HG03064 (cell line): Measurements from ENCODE around the gene APIP.

Experiments used
- ATAC-seq: cut with Tn5 transposase; IDR thresholded peaks from one replicate; pipeline ENCODE4 v1.9.1; 2021; ENCODE audit warnings: low read depth; ENCODE audit not compliant: unreplicated experiment

The APIP gene

DNA sequence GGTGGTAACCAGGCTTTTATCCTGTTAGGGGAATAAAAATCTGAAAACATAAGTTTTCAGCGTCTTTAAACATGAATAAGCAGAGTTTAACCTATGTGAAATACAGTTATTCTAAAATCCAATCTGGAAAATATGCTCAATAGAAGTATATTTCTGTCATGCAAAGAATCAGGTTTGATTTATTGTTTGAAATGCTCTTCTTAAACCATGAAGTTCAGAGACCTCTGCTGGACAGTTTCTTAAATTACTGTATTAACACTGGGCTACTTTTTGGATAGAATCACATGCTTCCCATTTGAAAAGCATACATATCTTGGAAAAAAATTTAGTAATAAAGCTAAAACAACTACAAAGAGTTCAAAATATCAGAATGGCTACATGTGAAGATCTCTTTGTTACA, 25.4 kb downstream of the APIP start:
- no peak for ATAC-seq

DNA sequence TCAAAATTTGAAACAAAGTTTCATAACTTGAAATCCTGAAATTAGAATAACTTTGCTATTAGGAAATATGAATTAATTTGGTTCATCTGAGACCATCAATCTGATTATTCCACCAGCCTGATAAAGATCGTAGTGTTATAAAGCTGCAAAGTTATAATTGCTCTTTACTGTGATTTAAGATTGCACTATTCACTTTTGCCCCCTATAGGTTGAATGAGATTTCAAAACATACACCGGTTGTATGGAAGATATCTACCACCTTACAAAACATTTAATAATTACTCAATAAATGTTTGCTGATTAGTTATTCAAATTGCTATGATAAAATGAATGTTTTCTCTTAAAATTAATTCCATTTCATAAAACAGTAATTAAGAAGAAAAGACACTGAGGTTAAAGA, 26.1 kb downstream of the APIP start:
- no peak for ATAC-seq

DNA sequence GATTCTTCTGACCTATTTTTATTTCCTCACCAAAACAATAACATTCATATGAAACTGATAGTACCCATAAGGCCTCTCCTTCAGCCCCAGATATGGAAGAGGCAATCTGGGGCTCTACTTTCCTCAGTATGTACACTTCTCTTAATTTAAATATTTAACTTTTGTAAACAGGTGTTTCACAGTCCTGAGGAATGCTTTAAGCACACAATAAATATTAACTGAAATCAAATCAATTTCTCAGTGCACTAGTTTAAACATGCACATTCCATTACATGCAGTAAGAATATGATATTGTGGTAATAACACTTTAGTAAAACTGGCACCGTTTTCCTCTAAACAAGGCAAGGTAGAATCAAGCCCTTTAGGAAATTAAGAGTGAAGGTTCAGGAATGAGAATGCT, 28.9 kb downstream of the APIP start:
- no peak for ATAC-seq

DNA sequence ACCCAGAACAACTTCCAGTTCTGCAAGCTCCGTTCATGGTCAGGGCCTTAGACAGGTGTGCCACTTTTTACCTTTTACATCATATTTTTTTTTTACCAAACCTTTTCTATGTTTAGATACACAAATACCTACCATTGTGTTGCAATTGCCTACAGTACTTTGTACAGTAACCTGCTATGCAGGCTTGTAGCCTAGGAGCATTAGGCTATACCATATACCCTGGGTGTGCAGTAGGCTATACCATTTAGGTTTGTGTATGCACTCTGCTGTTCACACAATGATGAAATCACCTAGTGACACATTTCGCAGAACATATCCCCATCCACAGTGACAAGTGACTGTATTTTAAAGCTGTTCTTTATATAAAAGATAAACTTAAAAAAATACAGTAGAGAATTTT, 29.6 kb downstream of the APIP start:
- no peak for ATAC-seq

DNA sequence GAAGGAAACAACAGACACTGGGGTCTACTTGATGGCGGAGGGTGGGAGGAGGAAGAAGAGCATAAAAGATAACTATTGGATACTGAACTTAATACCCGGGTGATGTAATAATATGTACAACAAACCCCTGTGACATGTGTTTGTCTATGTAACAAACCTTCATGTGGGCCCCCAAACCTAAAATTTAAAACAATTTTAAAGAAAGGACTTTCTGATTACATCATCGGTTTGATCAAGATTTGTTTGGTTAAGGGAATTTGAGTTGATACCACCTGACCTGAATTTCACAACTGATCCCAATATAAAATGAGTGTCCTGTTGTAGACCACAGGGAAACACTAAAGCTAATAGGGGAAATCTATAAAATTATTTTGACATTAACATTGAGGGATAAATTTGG, 34.3 kb downstream of the APIP start:
- no peak for ATAC-seq

DNA sequence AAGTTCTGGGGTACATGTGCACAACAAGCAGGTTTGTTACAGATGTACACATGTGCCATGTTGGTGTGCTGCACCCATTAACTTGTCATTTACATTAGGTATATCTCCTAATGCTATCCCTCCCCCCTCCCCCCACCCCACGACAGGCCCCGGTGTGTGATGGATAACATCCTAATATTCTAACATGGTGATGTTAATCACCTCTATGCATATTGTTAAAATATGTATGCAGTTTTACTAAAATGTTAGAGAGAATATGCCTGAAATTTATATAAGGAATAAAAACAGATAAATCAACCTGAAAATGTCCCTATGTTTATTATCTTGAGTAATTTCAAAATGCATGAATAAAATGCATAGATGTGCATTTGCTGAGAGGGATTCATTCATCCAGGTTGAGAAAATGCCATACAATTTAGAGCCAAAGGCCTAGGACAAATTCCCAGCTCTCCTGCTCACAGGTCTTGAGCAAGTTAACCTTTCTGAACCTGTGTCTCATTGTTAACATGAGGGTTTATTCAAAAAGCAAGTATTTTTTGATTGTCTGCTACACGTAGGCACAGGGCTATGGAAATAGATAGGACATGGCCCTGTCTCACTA, 38.7 kb downstream of the APIP start:
- no peak for ATAC-seq

DNA sequence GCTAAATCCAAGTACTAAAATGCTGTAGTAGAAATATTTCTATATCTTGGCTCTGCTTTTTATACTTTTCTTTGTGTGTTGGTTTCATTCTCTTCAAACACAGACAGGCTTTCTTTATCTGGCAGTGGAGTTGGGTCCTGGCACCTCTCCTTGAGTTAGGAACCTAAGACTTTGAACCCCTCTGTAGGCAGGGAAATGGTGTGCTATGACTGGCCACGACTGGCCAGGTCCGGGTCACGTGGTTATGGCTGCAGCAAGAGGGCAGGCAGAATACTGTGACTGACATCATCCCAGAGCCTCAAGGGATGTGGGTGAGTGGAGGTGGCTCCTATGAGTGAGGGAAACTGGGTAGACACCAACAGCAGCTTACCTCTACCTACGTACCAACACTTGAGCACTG, 42.0 kb downstream of the APIP start:
- no peak for ATAC-seq

DNA sequence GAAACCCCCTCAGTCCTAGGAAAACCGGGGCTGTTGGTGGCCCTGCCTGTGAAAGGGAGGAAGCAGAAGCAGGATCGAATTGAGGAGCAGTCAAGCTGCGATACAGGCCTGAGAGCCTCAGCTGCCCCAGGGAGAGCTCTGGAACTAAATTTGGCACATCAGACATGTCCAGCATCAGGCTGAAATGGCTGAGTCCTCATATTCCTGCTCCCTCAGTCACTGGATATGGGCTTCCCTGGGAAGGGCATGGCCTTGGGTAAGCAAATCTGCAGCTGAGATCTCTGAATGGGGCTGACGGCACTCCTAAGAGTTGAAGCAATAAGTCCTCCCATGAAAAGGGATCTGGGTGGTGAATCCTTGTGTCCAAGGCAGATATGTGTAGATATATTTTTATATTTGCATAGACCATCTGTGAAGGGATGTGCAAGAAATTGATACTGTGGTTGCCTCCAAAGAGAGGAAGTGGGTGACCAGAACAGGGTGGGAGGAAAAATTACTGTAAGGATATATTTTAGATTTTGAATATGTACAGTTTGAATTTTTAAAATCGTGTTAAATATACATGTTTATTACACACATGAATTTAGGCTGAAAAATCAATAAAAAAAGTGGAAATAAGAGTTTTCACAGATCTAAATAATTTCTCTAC, 45.5 kb downstream of the APIP start:
- no peak for ATAC-seq

DNA sequence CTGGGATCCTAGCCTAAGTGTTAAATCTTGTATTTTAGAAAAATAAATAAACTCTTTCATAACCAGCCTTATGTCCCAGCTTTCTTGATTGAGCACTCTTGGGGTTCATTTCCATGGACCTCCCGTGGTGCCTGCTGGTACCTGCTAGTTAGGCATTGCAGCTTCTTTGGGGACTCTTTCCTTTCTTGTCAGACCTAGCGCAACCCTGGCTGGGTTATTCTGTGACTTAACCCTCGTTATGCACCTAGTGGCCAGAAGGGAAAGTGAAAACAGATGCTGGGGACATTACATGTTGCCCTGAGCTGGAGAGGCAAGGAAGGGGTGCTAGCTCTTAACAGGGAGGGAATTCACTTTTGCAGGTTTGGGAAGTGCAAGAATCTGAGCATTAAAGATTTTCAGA, 46.8 kb downstream of the APIP start:
- no peak for ATAC-seq

DNA sequence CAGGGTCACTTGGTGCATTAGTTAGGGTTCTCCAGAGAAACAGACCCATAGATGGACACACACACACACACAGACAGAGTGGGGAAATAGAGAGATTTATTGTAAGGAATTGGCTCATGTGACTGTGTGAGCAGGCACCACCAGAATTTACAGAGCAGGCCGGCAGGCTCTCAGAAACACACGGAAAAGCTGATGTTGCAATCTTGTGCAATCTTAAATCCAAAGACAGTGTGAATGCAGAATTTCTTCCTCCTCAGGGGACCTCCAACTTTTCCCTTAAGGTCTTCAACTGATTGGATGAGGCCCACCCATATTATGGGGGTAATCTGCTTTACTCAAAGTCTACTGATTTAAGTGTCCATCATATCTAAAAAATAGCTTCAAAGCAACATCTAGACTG, 49.8 kb downstream of the APIP start:
- no peak for ATAC-seq

DNA sequence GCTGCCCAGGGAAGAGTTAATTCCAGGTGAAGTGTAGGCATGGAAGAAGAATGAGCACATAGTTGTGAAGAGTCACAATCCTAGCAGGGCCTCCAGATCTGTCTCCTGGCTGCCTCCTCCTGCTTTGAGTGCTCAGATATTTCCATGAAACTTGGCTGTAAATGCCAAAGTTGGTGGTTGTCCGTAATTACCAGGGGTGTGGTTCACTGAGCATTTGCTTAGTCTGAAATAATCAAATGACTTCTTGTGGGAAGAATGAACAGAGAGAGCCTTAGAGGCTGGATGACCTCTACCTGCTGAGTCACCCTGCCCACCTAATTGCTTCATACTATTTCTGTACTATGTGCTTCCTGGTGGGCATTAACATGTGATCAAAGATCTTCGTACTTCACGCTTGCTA, 50.9 kb downstream of the APIP start:
- no peak for ATAC-seq

DNA sequence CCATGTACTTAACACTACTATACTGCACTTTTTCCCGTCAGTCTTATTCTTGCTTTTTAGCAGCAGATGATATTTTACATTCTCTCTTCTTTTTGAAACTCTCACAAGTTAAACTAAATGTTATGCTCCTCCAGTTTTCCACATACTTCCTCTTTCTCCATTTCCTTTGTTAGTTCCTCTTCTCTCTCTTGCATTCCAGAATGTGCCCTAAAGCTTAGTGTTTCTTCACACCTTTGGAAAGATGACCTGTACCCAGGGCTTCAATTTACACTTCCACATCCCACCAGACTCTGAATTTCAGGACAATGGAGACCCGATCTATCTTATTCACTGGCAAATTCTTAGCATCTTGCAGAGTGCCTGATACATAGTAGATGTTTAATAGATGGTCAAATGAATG, 51.8 kb downstream of the APIP start:
- ATAC-seq, result no peak

DNA sequence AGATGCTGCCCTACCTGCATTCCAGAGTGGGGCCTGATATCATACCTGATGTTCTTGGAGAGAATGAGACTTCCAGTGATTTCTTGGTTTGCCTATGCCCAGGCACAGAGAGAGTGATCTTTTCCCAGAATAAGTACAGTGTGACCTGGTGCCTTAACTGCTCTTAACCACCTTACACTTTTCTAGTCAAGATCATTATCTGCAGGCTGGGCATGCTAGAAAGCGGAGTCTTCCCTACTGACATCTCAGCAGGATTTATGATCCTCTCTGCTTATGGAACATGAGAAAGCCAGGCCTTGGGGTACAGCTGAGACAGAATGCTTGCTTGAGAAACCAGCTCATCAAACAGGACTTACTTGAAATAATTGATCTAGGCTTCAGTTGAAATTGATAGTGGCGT, 53.1 kb downstream of the APIP start:
- no peak for ATAC-seq

DNA sequence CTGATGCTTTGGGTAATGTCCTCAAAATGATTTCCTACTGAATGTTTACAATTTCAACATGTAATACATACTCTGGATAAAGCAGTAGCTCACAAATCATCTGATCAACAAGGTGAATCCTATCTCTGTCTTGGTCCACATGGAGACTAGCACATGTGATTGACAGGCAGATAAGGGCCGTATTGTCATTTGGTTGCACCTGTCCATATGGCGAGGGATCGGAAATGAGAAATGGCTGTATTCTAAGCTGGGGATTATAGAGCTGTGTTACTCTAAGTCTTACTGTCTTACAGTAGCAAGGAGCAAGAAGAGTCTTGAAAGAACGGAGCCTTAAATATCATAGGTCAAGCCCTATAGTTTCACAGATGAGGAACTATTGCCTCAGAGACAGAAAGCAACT, 55.7 kb downstream of the APIP start:
- no peak for ATAC-seq

DNA sequence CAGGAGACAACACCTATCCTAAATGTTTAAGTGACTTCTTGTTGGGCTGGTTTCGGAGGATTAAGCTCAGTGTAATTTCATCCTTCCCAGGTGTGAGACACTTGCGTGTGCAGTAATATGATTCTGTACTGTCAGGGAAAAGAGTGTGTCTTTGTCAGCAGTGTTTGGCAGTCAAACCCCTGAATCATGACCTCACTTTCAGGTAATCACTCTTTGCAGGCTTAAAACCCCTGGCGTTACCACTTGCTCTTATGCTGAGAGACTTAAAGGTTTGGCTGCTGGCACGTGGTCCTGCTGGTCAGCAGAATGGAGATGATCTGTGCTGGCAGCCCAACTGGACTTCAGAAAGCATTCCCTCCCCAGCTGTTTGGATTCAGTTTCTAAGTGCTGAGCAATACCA, 56.1 kb downstream of the APIP start:
- no peak for ATAC-seq

DNA sequence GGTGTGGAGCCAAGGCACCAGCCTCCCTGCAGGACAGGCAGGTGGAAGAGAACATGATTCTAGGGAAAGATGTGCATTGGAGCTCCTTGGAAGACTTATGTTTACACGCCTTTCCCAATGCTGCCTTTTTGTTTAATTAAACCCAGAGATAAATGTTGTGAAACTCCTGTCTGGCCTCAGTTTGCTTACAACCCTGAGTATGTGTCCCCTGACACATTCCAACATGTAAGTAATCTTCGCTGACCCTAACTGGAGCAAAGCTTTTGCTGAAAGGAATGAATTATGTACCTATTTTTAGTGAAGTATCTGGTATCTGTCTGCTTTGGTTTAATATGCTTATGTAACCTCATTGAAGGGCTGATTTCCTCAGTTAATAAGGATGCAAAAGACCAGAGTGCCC, 56.7 kb downstream of the APIP start:
- no peak for ATAC-seq

DNA sequence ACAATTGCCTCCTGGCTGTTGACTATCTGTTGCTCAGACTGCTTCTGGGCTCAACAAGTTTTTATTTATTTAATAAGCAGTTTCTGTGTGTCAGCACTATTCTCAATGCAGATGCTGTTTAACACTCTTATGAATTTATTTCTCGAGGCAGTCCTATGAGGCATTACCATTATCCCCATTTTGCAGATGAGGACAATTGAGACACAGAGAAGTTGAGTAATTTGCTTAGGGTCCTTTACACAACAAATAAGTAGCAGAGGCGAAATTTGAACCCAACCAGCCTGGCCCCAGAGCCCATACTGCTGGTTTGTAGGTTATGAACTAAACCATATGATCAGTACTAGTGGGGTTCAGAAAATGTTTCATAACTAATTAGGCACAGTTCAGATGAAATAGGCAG, 58.7 kb downstream of the APIP start:
- ATAC-seq, result no peak

DNA sequence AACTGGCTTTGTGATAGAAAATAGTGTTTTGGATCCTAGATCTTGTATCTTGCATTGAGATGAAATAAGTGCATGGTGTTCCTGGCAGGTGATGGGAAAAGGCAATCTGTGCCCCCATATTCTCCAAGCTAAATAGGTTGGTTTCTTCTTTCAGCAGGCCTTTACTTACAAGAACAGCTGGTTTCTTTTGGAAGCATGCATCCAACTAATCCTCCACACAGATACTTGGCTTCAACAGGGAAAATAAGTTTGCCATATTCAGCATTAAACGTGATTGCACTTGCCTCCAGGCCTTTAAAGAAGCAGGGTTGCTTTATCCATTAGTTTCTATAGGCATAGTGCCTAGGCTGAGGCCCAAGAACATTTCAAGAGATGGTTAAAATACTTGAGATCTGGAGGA, 59.9 kb downstream of the APIP start:
- ATAC-seq, result no peak

DNA sequence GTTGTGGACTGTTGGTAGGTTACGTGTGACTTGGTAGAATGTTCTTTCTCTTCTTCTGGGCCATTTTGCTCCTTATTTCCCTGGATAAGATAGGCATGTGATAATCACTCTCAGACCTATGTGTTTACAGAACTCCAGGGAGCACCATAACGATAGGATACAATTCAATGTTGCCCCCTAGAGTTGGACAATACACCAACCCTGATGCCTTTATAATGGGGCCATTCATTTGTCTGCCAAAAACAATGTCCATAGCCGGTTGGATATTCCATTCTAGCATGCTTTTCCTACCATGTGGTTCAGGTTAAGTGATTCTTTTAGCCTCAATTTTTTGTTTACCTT, 60.5 kb downstream of the APIP start:
- no peak for ATAC-seq

DNA sequence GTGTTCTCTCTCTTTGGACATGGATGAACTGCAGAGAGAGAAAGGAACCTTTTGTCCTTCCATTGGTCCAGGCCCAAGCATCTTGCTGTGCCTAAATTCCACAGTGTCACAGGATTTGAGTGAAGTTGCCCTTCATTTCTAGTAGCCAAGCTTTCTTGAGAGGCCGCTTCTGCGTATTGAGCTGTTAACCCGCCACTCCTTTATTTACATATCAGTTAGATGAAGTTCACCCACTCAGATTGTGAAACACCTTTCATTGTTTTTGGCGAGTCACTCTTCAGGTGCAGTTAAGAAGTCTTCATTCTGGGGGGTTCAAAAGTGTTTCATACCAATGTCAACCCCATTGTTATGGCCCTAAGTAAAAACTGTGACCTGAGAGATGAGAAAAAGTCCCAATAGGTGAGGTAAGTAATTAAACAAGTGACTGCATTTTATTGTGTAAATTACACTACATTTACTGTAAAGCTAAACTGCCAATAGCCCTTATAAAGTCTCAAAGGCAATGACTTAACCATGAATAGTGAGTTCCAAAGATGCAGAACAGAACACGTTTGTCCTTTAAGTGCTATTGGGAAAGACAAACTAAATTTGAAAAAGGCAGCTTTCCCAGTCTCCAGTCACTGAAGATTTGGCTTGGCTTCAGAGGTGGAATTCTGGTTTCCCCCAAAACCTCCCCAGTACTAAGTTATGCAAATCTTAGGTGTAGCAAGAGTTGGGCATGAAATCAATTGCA, 61.0 kb downstream of the APIP start:
- ATAC-seq, result no peak

DNA sequence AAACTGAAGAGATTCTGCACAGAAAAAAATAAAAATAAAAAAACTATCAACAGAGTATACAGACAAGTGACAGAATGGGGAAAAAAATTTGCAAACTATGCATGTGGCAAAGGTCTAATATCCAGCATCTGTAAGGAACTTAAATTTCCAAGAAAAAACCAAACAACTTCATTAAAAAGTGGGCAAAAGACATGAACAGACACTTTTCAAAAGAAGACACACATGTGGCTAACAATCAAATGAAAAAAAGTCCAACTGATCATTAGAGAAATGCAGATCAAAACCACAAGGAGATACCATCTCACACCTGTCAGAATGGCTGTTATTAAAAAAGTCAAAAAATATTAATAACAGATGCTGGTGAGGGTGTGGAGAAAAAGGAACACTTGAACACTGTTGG, 64.3 kb downstream of the APIP start:
- ATAC-seq, result no peak

DNA sequence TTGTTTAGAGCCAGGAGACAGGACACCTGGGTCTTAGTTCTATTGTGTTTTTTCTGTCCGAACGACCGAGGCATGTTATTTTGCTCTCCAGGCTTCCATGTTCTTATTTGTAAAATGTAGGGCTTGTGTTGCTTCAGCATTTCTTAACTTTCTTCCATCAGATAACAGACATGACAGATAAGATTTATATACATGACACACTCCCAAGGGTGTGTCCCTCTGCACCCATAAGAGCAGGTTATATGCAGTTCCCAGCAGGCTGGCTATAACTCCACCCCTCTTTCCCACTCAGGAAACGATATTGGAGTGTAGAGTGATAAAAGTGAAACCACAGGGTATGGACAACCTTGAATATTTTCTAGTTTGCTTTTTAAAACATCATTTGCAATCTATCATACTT, 65.8 kb downstream of the APIP start:
- no peak for ATAC-seq
